Liver (tissue), 3 donors: ENCODE measurements around the gene TOM1L2.

Experiments used
- ATF3 ChIP-seq: IDR thresholded peaks from 2 replicates; pipeline ENCODE4 v1.6.1; 2016; ENCODE audit warnings: antibody characterized with exemption
- CTCF ChIP-seq: fragments of 150-350 bp; IDR thresholded peaks from 2 replicates; pipeline ENCODE4 v1.5.1; 2017; ENCODE audit warnings: improper control_type of control experiment, low read depth, low read length; ENCODE audit not compliant: missing input control
- FOXA1 ChIP-seq: IDR thresholded peaks from 2 replicates; pipeline ENCODE4 v1.6.1; 2016; ENCODE audit warnings: antibody characterized with exemption
- GABPA ChIP-seq, 2 donors: IDR thresholded peaks in 1 of 2; conservative IDR thresholded peaks in 1 of 2; 2 replicates each; pipeline ENCODE4 v1.6.1; 2016; ENCODE audit warnings: antibody characterized with exemption in 2 of 2, mild to moderate bottlenecking in 1 of 2, moderate library complexity in 1 of 2
- JUND ChIP-seq, 2 donors: IDR thresholded peaks; 2 replicates each; pipeline ENCODE4 v1.6.1; 2016; ENCODE audit warnings: antibody characterized with exemption in 2 of 2
- MAX ChIP-seq: IDR thresholded peaks from 2 replicates; pipeline ENCODE4 v1.6.1; 2016; ENCODE audit warnings: antibody characterized with exemption
- RAD21 ChIP-seq, 2 donors: IDR thresholded peaks; 2 replicates each; pipeline ENCODE4 v1.6.1; 2016; ENCODE audit warnings: antibody characterized with exemption in 2 of 2, mild to moderate bottlenecking in 2 of 2
- REST ChIP-seq: IDR thresholded peaks from 2 replicates; pipeline ENCODE4 v1.6.1; 2016; ENCODE audit warnings: antibody characterized with exemption, mild to moderate bottlenecking
- RXRA ChIP-seq, 2 donors: IDR thresholded peaks; 2 replicates each; pipeline ENCODE4 v1.6.1; 2017 to 2018; ENCODE audit warnings: antibody characterized with exemption in 2 of 2, mild to moderate bottlenecking in 1 of 2
- TAF1 ChIP-seq: conservative IDR thresholded peaks from 2 replicates; pipeline ENCODE4 v1.6.1; 2016; ENCODE audit warnings: antibody characterized with exemption, mild to moderate bottlenecking
- donor health status: healthy.
- donor health status: healthy.

GRCh38 chr17:18008496-18009268 lies 36.5 kb upstream of the TOM1L2 start:
- TF ChIP-seq REST, result no peak
- TF ChIP-seq JUND (IDR thresholded peaks at IDR 0.05), result no peak
- TF ChIP-seq CTCF, result no peak
- TF ChIP-seq MAX, result no peak
- no peak for TF ChIP-seq TAF1
- no peak for TF ChIP-seq ATF3
- no peak for TF ChIP-seq RAD21 (IDR thresholded peaks at IDR 0.05)
- TF ChIP-seq RXRA (IDR thresholded peaks at IDR 0.05), result no peak
- TF ChIP-seq FOXA1, result no peak
- TF ChIP-seq GABPA (IDR thresholded peaks at IDR 0.05 in 1 of 2, conservative IDR thresholded peaks at IDR 0.05 in 1 of 2), result no peak
